ENCODE data around the gene BRSK2.

BRSK2 gene

DNA sequence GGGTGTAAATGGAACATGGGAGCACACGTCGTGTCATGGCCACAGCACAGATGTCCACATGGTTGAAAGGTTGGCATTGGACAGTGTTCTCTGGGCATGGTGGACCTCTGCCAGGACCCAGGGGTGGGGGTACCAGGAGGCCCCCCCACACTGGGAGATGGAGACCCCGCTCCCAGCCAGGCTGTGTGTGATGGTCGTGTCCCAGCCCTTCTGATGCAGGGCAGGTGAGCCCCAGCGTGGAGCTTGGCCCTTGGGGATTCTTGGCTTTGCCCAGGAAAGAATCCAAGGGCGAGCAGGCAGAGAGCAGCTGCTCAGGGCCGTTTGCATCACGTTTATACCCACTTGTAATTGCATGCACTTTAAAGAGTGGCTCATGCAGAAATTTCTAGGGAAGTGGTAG is 22.0 kb upstream of the BRSK2 start:
- Histone ChIP-seq H3K4me2 (ENCODE audit: low read length) (no peak overlapping the region), H4K5ac (ENCODE audit: low read length) (no peak overlapping the region), H3K4me1 (ENCODE audit: control insufficient read depth, low read depth, low read length) (no peaks in the 10 kb centered on the region), H3K4ac (ENCODE audit: low read depth, low read length) (no peak overlapping the region), H3K4me3 (ENCODE audit: low read length) (no peak overlapping the region), H4K8ac (ENCODE audit: low read depth, low read length) (no peak overlapping the region), H3K36me3 (ENCODE audit: control insufficient read depth, insufficient read depth, low read length) (no peaks in the 10 kb centered on the region), H3K79me2 (ENCODE audit: control insufficient read depth, insufficient read depth, low read length) (no peaks in the 10 kb centered on the region), H3K27me3 (ENCODE audit: insufficient read depth, low read length, poor library complexity) (no peaks in the 10 kb centered on the region), H3K27ac (ENCODE audit: low read depth, low read length) (no peak overlapping the region), H3K23ac (ENCODE audit: low read length) (no peak overlapping the region), H2BK5ac (ENCODE audit: low read length) (no peak overlapping the region), H3K79me1 (ENCODE audit: low read length) (no peaks in the 10 kb centered on the region), H3K56ac (ENCODE audit: low read length) (no peak overlapping the region), H3K9ac (ENCODE audit: low read length) (no peak overlapping the region), H2BK15ac (replicated peaks; ENCODE audit: low read depth) (no peak overlapping the region), H3K18ac (ENCODE audit: low read length) (no peak overlapping the region), H2BK120ac (ENCODE audit: low read depth, low read length) (no peak overlapping the region), H2AK5ac (ENCODE audit: low read length) (no peak overlapping the region)
- no peak for DNase-seq
- WGBS (ENCODE audit: extremely low coverage, insufficient coverage, low lambda C conversion rate) = no CpG with 5 or more reads among the region's 8 CpGs

DNA sequence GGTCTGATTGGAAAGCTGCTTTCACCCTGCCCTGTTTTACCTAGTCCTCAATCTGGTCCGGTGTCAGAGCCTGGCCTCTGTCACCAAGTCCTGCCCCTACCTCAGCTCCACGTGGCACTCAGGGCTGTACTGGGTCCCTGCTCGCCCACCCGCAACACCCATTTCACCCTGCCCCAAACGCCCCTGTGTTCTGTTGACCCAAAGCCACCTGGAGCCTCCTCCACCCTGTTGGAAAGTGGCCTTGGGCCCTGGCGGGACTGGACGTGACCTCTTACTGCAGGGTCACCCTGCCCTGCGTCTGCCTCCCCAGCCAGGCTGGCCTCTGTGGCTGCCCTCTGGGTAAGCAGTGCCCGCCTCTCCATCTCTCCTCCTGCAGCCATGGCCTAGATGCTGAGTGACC is 21.5 kb upstream of the BRSK2 start:
- no CpG with 5 or more reads among the region's 9 CpGs for WGBS (ENCODE audit: extremely low coverage, insufficient coverage, low lambda C conversion rate)
- Histone ChIP-seq H3K4me1 (ENCODE audit: control insufficient read depth, low read depth, low read length) (no peaks in the 10 kb centered on the region), H3K23ac (ENCODE audit: low read length) (no peak overlapping the region)

DNA sequence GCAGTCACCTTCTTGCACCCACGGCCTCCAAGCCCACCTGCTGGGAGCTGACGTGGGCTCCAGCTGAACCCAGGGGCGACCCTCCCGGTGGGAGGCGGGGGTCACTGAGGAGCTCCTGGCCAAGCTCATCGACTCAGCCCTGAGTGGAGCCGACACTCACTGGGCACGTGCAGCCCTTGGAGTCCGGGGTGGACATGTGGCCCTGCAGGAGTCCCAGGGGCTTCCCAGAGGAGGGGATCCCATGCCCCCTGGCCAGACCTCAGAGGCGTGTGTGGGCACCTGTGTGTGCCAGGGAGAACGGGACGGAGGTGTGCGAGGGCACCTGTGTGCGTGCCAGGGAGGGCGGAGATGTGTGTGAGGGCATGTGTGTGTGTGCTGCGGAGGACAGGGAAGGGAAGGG is 20.8 kb upstream of the BRSK2 start:
- Histone ChIP-seq H3K4ac (ENCODE audit: low read depth, low read length) (no peak overlapping the region), H2BK5ac (ENCODE audit: low read length) (no peak overlapping the region), H3K56ac (ENCODE audit: low read length) (no peak overlapping the region), H2BK120ac (ENCODE audit: low read depth, low read length) (no peak overlapping the region), H4K5ac (ENCODE audit: low read length) (no peak overlapping the region), H3K27ac (ENCODE audit: low read depth, low read length) (no peak overlapping the region), H3K79me2 (ENCODE audit: control insufficient read depth, insufficient read depth, low read length) (no peaks in the 10 kb centered on the region), H3K79me1 (ENCODE audit: low read length) (no peaks in the 10 kb centered on the region), H3K18ac (ENCODE audit: low read length) (no peak overlapping the region), H2BK15ac (replicated peaks; ENCODE audit: low read depth) (no peak overlapping the region), H4K8ac (ENCODE audit: low read depth, low read length) (no peak overlapping the region), H3K4me1 (ENCODE audit: control insufficient read depth, low read depth, low read length) (no peaks in the 10 kb centered on the region), H3K9ac (ENCODE audit: low read length) (no peak overlapping the region), H2AK5ac (ENCODE audit: low read length) (no peak overlapping the region), H3K23ac (ENCODE audit: low read length) (no peak overlapping the region), H3K4me2 (ENCODE audit: low read length) (no peak overlapping the region), H3K4me3 (ENCODE audit: low read length) (no peak overlapping the region), H3K27me3 (ENCODE audit: insufficient read depth, low read length, poor library complexity) (no peaks in the 10 kb centered on the region), H3K36me3 (ENCODE audit: control insufficient read depth, insufficient read depth, low read length) (no peaks in the 10 kb centered on the region)
- WGBS (ENCODE audit: extremely low coverage, insufficient coverage, low lambda C conversion rate) = no CpG with 5 or more reads among the region's 16 CpGs
- no peak for DNase-seq

More for the DNA sequence above, 21.5 kb upstream of the BRSK2 start:
- Histone ChIP-seq H3K27me3 (ENCODE audit: insufficient read depth, low read length, poor library complexity) (no peaks in the 10 kb centered on the region), H3K4me2 (ENCODE audit: low read length) (no peak overlapping the region), H2BK15ac (replicated peaks; ENCODE audit: low read depth) (no peak overlapping the region), H2BK5ac (ENCODE audit: low read length) (no peak overlapping the region), H3K18ac (ENCODE audit: low read length) (no peak overlapping the region), H3K9ac (ENCODE audit: low read length) (no peak overlapping the region), H3K56ac (ENCODE audit: low read length) (no peak overlapping the region), H4K5ac (ENCODE audit: low read length) (no peak overlapping the region), H3K4ac (ENCODE audit: low read depth, low read length) (no peak overlapping the region), H3K4me3 (ENCODE audit: low read length) (no peak overlapping the region), H2BK120ac (ENCODE audit: low read depth, low read length) (no peak overlapping the region), H3K79me2 (ENCODE audit: control insufficient read depth, insufficient read depth, low read length) (no peaks in the 10 kb centered on the region), H3K79me1 (ENCODE audit: low read length) (no peaks in the 10 kb centered on the region), H4K8ac (ENCODE audit: low read depth, low read length) (no peak overlapping the region), H2AK5ac (ENCODE audit: low read length) (no peak overlapping the region), H3K27ac (ENCODE audit: low read depth, low read length) (no peak overlapping the region), H3K36me3 (ENCODE audit: control insufficient read depth, insufficient read depth, low read length) (no peaks in the 10 kb centered on the region)
- DNase-seq = no peak

DNA sequence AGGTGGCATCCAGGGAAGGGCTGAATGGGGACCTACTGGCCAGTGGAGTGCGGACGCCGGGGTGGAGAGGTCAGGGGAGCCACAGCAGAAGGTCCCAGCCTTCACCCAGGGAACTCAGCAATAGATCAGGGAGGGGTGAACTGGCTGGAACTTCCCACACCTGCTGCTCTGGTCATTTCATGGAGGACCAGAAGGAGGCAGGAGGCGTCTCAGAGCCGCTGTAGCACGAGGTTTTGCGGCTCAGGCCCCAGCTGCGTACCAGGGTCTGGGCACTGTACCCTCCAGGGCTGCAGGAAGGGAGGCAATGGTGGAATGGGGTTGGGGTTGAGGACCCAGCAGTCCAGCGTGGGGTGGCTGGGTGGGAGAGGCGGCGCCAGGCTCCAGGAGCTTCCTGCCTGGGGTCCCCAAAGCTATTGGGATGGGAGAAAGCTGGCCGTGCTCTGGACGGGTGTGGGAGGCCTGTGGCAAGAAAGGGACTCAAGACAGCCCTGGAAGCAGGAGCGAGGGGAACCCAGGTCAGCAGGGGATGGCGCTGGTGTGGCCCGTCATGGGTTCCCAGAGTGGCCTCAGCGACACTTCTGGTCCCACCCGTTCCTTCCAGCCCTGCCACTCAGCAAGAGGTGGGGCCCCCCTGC is 20.2 kb upstream of the BRSK2 start:
- no CpG with 5 or more reads among the region's 18 CpGs for WGBS (ENCODE audit: extremely low coverage, insufficient coverage, low lambda C conversion rate)
- no peak overlapping the region for H4K8ac ChIP-seq (ENCODE audit: low read depth, low read length)
- H3K4ac ChIP-seq (ENCODE audit: low read depth, low read length) = no peak overlapping the region
- H3K4me2 ChIP-seq (ENCODE audit: low read length) = no peak overlapping the region
- no peaks in the 10 kb centered on the region for H3K36me3 ChIP-seq (ENCODE audit: control insufficient read depth, insufficient read depth, low read length)
- H2BK120ac ChIP-seq (ENCODE audit: low read depth, low read length) = no peak overlapping the region
- no peaks in the 10 kb centered on the region for H3K27me3 ChIP-seq (ENCODE audit: insufficient read depth, low read length, poor library complexity)
- H4K5ac ChIP-seq (ENCODE audit: low read length) = no peak overlapping the region
- H2AK5ac ChIP-seq (ENCODE audit: low read length) = no peak overlapping the region
- no peak overlapping the region for H2BK5ac ChIP-seq (ENCODE audit: low read length)
- H3K18ac ChIP-seq (ENCODE audit: low read length) = no peak overlapping the region
- no peak overlapping the region for H3K56ac ChIP-seq (ENCODE audit: low read length)
- no peak overlapping the region for H3K23ac ChIP-seq (ENCODE audit: low read length)
- no peak for DNase-seq
- H3K27ac ChIP-seq (ENCODE audit: low read depth, low read length) = no peak overlapping the region
- no peaks in the 10 kb centered on the region for H3K79me1 ChIP-seq (ENCODE audit: low read length)
- no peaks in the 10 kb centered on the region for H3K4me1 ChIP-seq (ENCODE audit: control insufficient read depth, low read depth, low read length)
- no peak overlapping the region for H3K9ac ChIP-seq (ENCODE audit: low read length)
- no peaks in the 10 kb centered on the region for H3K79me2 ChIP-seq (ENCODE audit: control insufficient read depth, insufficient read depth, low read length)
- no peak overlapping the region for H2BK15ac ChIP-seq (replicated peaks; ENCODE audit: low read depth)
- H3K4me3 ChIP-seq (ENCODE audit: low read length) = no peak overlapping the region

DNA sequence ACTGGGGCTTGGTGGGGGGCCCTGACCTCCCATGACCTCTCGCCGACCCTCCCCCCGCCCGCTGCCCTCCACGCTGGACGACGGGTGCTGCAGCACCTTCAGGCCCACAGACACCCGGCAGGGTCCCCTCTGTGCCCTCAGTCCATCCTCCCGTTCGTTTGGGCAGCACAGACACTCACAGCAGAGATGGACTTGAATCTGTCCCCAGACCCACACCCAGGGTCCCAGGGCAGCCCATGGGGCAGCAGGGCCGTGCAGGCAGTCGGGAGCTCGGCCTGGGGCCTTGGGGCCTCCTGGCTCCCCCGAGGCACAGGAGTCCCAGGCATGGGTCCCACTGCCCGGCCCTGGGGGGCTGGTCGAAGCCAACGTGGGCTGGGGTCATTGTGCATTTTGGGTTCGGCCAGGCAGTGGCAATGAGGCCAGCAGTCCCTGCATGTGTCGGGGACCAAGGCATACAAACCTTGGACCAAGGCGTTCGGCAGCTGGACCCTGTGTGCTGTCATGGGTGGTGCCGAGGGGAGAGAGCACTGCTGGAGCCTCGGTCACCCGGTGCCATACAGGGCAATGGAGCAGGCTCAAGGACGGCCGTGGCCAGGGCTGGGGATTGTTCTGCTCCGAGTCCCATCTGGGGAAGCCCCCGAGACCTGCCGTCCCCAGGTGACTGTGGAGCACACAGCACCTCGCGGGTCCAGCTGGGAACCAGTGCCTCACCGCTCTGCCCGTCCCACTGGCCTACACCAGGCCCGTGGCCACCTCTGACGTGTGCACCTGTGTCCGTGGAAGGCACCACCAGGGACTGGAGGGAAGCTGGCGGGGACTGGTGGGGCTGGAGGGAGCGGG is 19.3 kb upstream of the BRSK2 start:
- H2BK15ac ChIP-seq (replicated peaks; ENCODE audit: low read depth) = no peak overlapping the region
- no peak overlapping the region for H4K5ac ChIP-seq (ENCODE audit: low read length)
- no CpG with 5 or more reads among the region's 38 CpGs for WGBS (ENCODE audit: extremely low coverage, insufficient coverage, low lambda C conversion rate)
- no peaks in the 10 kb centered on the region for H3K79me1 ChIP-seq (ENCODE audit: low read length)
- H2AK5ac ChIP-seq (ENCODE audit: low read length) = no peak overlapping the region
- H2BK5ac ChIP-seq (ENCODE audit: low read length) = no peak overlapping the region
- H3K4me2 ChIP-seq (ENCODE audit: low read length) = no peak overlapping the region
- H3K9ac ChIP-seq (ENCODE audit: low read length) = no peak overlapping the region
- H3K4me3 ChIP-seq (ENCODE audit: low read length) = no peak overlapping the region
- H3K4me1 ChIP-seq (ENCODE audit: control insufficient read depth, low read depth, low read length) = no peaks in the 10 kb centered on the region
- H3K27me3 ChIP-seq (ENCODE audit: insufficient read depth, low read length, poor library complexity) = no peaks in the 10 kb centered on the region
- no peak overlapping the region for H3K23ac ChIP-seq (ENCODE audit: low read length)
- no peaks in the 10 kb centered on the region for H3K79me2 ChIP-seq (ENCODE audit: control insufficient read depth, insufficient read depth, low read length)
- H3K18ac ChIP-seq (ENCODE audit: low read length) = no peak overlapping the region
- no peak overlapping the region for H3K4ac ChIP-seq (ENCODE audit: low read depth, low read length)
- H3K27ac ChIP-seq (ENCODE audit: low read depth, low read length) = no peak overlapping the region
- H3K56ac ChIP-seq (ENCODE audit: low read length) = no peak overlapping the region
- DNase-seq = no peak
- H4K8ac ChIP-seq (ENCODE audit: low read depth, low read length) = no peak overlapping the region
- H2BK120ac ChIP-seq (ENCODE audit: low read depth, low read length) = no peak overlapping the region
- no peaks in the 10 kb centered on the region for H3K36me3 ChIP-seq (ENCODE audit: control insufficient read depth, insufficient read depth, low read length)

DNA sequence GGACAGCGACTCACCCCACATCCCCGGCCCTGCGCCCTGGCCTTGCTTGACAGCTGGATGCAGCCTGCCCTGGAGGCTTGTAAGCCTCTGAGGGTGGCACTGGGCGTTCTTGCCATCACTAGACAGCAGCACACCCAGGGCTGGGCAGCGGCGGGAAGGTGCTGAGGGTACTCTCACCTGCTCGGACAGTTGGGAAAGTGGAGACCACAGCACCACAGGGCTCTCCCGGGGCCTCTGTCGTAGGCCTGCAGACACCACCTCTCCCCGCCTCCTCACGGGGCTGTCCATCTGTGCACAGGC is 18.8 kb upstream of the BRSK2 start:
- Histone ChIP-seq H2BK120ac (ENCODE audit: low read depth, low read length) (no peak overlapping the region), H3K27me3 (ENCODE audit: insufficient read depth, low read length, poor library complexity) (no peaks in the 10 kb centered on the region), H4K8ac (ENCODE audit: low read depth, low read length) (no peak overlapping the region), H3K36me3 (ENCODE audit: control insufficient read depth, insufficient read depth, low read length) (no peaks in the 10 kb centered on the region), H3K4me3 (ENCODE audit: low read length) (no peak overlapping the region), H3K56ac (ENCODE audit: low read length) (no peak overlapping the region), H3K79me2 (ENCODE audit: control insufficient read depth, insufficient read depth, low read length) (no peaks in the 10 kb centered on the region), H4K5ac (ENCODE audit: low read length) (no peak overlapping the region), H3K27ac (ENCODE audit: low read depth, low read length) (no peak overlapping the region), H3K4ac (ENCODE audit: low read depth, low read length) (no peak overlapping the region), H3K4me1 (ENCODE audit: control insufficient read depth, low read depth, low read length) (no peaks in the 10 kb centered on the region), H2BK15ac (replicated peaks; ENCODE audit: low read depth) (no peak overlapping the region), H2BK5ac (ENCODE audit: low read length) (no peak overlapping the region), H3K23ac (ENCODE audit: low read length) (no peak overlapping the region), H2AK5ac (ENCODE audit: low read length) (no peak overlapping the region), H3K18ac (ENCODE audit: low read length) (no peak overlapping the region), H3K9ac (ENCODE audit: low read length) (no peak overlapping the region), H3K4me2 (ENCODE audit: low read length) (no peak overlapping the region), H3K79me1 (ENCODE audit: low read length) (no peaks in the 10 kb centered on the region)
- no peak for DNase-seq
- no CpG with 5 or more reads among the region's 11 CpGs for WGBS (ENCODE audit: extremely low coverage, insufficient coverage, low lambda C conversion rate)

Measured in mesendoderm (in vitro differentiated cells).